ENCODE results near the gene PLEK.
"Not testable (repeated sequence)": the region's sequence is repeated elsewhere in the genome, so short reads cannot be mapped to it uniquely, and the experiment has no call there.

PLEK gene

DNA sequence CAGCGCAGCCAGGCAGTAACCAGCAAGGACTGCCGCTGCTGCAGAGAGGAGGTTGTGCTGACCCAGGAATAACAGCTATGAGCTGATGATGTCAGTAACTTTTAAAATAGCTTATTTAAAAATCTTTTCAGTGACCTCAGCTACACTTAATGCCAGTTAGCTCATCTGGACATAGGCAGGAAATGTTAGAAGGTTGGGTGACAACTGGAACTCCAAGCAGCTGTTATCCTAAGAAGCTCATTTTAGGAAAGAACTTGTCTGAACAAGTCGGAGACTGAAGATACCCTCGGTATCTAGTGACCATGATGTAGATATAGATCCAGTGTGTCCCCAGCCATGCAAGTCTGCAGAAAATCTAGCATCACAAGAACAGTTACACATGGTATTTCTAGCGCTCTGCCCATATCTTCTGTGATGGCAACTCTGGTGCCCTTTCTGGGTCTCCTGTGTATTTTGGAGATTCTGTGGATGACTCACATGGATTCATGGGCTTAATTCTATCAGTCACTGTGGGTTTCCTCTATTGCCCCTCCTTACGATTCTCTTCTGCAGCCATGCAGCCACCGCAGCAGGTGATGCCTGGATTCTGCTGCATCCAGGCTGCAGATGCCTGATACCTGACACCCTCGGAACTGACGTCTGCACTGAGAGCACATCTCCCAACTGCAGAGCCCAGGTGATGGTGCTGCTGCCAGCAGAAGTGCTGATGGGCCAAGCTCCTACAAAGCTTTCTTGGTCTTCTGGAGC, 19.8 kb upstream of the PLEK start:
- Histone ChIP-seq H3K27ac (no peak overlapping the region), H3K27me3 (replicated peaks) (no peaks in the 10 kb centered on the region), H3K36me3 (replicated peaks) (no peaks in the 10 kb centered on the region), H3K4me3 (ENCODE audit: low read depth, low read length) (no peak overlapping the region)
- TF ChIP-seq, protein P1, sequence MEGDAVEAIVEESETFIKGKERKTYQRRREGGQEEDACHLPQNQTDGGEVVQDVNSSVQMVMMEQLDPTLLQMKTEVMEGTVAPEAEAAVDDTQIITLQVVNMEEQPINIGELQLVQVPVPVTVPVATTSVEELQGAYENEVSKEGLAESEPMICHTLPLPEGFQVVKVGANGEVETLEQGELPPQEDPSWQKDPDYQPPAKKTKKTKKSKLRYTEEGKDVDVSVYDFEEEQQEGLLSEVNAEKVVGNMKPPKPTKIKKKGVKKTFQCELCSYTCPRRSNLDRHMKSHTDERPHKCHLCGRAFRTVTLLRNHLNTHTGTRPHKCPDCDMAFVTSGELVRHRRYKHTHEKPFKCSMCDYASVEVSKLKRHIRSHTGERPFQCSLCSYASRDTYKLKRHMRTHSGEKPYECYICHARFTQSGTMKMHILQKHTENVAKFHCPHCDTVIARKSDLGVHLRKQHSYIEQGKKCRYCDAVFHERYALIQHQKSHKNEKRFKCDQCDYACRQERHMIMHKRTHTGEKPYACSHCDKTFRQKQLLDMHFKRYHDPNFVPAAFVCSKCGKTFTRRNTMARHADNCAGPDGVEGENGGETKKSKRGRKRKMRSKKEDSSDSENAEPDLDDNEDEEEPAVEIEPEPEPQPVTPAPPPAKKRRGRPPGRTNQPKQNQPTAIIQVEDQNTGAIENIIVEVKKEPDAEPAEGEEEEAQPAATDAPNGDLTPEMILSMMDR (IDR thresholded peaks at IDR 0.05; ENCODE audit: low read depth, low read length, missing control alignments), result no peak
- in situ Hi-C loops (cut with HindIII; ENCODE audit: low pct_ligation_motif_present, low sequenced_read_pairs), result no loop called here
- no peak for DNase-seq

- in situ Hi-C loops (cut with HindIII; ENCODE audit: low pct_ligation_motif_present, low sequenced_read_pairs); H3K27ac ChIP-seq; DNase-seq; H3K36me3 ChIP-seq (replicated peaks); H3K4me3 ChIP-seq (ENCODE audit: low read depth, low read length); H3K27me3 ChIP-seq (replicated peaks): not testable (repeated sequence)
Measured at GRCh38 chr2:68349091-68349490, 16.0 kb upstream of the PLEK start.

- H3K4me3 ChIP-seq (ENCODE audit: low read depth, low read length), result no peak overlapping the region
- no peak for DNase-seq
- TF ChIP-seq, protein P1 (IDR thresholded peaks at IDR 0.05; ENCODE audit: low read depth, low read length, missing control alignments), result no peak
- H3K27ac ChIP-seq, result no peak overlapping the region
- H3K36me3 ChIP-seq (replicated peaks), result no peaks in the 10 kb centered on the region
- no peaks in the 10 kb centered on the region for H3K27me3 ChIP-seq (replicated peaks)
- in situ Hi-C loops (cut with HindIII; ENCODE audit: low pct_ligation_motif_present, low sequenced_read_pairs), result no loop called here
Measured at GRCh38 chr2:68351997-68352396, 13.1 kb upstream of the PLEK start.

DNA sequence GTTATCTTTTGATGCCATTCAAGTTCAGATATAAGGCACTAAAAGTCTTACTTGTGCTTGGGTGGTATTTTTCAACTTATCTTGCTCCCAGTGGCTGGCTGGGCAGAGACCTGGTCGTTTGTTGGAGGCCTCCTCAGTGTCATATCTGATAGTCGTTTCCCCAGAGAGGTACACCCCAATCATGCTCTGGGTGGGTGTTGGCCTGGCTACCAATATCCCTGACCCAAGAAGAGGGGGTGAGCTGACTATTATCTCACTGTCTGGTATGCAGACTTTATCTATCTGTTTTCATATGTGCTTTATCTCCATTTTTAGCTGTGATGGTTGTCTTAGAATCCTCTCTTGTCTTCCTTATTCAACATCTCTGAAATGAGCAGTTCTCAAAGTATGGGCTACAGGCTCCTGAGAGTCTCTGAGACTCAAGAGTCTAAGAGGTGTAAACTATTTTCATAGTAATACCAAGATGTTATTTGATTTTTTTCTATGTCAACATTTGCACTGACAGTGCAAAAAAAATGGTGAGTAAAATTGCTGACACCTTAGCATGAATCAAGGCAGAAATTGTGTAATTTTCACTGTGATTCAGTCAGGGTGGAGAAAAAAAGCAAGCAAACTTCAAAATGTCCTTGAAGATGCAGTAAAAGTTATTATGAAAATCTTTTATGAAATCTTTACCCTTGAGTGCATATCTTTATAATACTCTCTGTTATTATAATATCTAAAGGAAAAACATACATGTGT, 12.3 kb upstream of the PLEK start:
- Histone ChIP-seq H3K36me3 (replicated peaks) (no peaks in the 10 kb centered on the region), H3K27ac (no peak overlapping the region), H3K27me3 (replicated peaks) (no peaks in the 10 kb centered on the region), H3K4me3 (ENCODE audit: low read depth, low read length) (no peak overlapping the region)
- TF ChIP-seq, protein P1 (IDR thresholded peaks at IDR 0.05; ENCODE audit: low read depth, low read length, missing control alignments), result no peak
- no peak for DNase-seq
- in situ Hi-C loops (cut with HindIII; ENCODE audit: low pct_ligation_motif_present, low sequenced_read_pairs), result no loop called here

- no peaks in the 10 kb centered on the region for H3K27me3 ChIP-seq (replicated peaks)
- H3K36me3 ChIP-seq (replicated peaks), result no peaks in the 10 kb centered on the region
- TF ChIP-seq, protein P1 (IDR thresholded peaks at IDR 0.05; ENCODE audit: low read depth, low read length, missing control alignments), result no peak
- H3K4me3 ChIP-seq (ENCODE audit: low read depth, low read length), result no peak overlapping the region
- H3K27ac ChIP-seq, result no peak overlapping the region
- no peak for DNase-seq
- in situ Hi-C loops (cut with HindIII; ENCODE audit: low pct_ligation_motif_present, low sequenced_read_pairs), result no loop called here
Measured at GRCh38 chr2:68356599-68357239, 8.4 kb upstream of the PLEK start.
